CD4-positive, alpha-beta T cell treated with Interleukin-15 for 1 hour (primary cell): ENCODE results near the gene ARHGAP26.
A peak's percentile ranks its signal among the peaks of the same experiment; 100 is the strongest.

Source experiments
- DNase-seq: peaks from one replicate; pipeline ENCODE4 v3.0.0-alpha.2; 2020

Gene ARHGAP26

GRCh38 chr5:142833517-142834449 is 63.6 kb downstream of the ARHGAP26 start:
- DNase-seq: no peak

- no peak for DNase-seq
These were observed 64.3 kb downstream of the ARHGAP26 start for GRCh38 chr5:142834504-142834903.

GRCh38 chr5:142835540-142835939 is 65.4 kb downstream of the ARHGAP26 start:
- no peak for DNase-seq

- DNase-seq: no peak
These were observed 65.9 kb downstream of the ARHGAP26 start for GRCh38 chr5:142836048-142836447.

GRCh38 chr5:142837081-142837725 is 67.0 kb downstream of the ARHGAP26 start:
- DNase-seq: peak; percentile 35

GRCh38 chr5:142838845-142839244 is 68.7 kb downstream of the ARHGAP26 start:
- DNase-seq: no peak

- DNase-seq: no peak
These were observed 69.7 kb downstream of the ARHGAP26 start for GRCh38 chr5:142839711-142840346.

- DNase-seq: no peak
These were observed 70.4 kb downstream of the ARHGAP26 start for GRCh38 chr5:142840575-142840974.

- no peak for DNase-seq
These were observed 71.5 kb downstream of the ARHGAP26 start for GRCh38 chr5:142841511-142842265.

- no peak for DNase-seq
These were observed 73.1 kb downstream of the ARHGAP26 start for GRCh38 chr5:142842994-142843905.

- DNase-seq: no peak
These were observed 74.7 kb downstream of the ARHGAP26 start for GRCh38 chr5:142844866-142845265.

- no peak for DNase-seq
These were observed 75.3 kb downstream of the ARHGAP26 start for GRCh38 chr5:142845402-142845921.

GRCh38 chr5:142845954-142846398 is 75.8 kb downstream of the ARHGAP26 start:
- no peak for DNase-seq

- DNase-seq: no peak
These were observed 76.2 kb downstream of the ARHGAP26 start for GRCh38 chr5:142846406-142846805.

GRCh38 chr5:142847898-142848790 is 78.0 kb downstream of the ARHGAP26 start:
- DNase-seq: no peak

- DNase-seq: no peak
These were observed 79.3 kb downstream of the ARHGAP26 start for GRCh38 chr5:142849466-142849865.

GRCh38 chr5:142849880-142850279 is 79.7 kb downstream of the ARHGAP26 start:
- DNase-seq: no peak

GRCh38 chr5:142851731-142852130 is 81.6 kb downstream of the ARHGAP26 start:
- no peak for DNase-seq

- no peak for DNase-seq
These were observed 82.4 kb downstream of the ARHGAP26 start for GRCh38 chr5:142852416-142853198.

GRCh38 chr5:142853682-142854081 is 83.5 kb downstream of the ARHGAP26 start:
- no peak for DNase-seq
